ENCODE results near the gene COL17A1. TPM values are rescaled to one million over a fixed set of nuclear protein-coding genes. Genes with fewer than 3 reads are reported as not detected.

The COL17A1 gene
- total and polyA plus RNA-seq, 9 of the 15 experiments (the other 6 are each of a cell fraction or from before 2014, with no cell fraction given) = not detected

- TF ChIP-seq ZBTB40 (IDR thresholded peaks at IDR 0.05) = no peak
- no peak for TF ChIP-seq ZBTB40 (CRISPR knock-in tag; IDR thresholded peaks at IDR 0.05)
Observed at GRCh38 chr10:104038537-104038936, 47.1 kb downstream of the COL17A1 start (continued).
